ENCODE measurements around the gene PGAM4. TPM values are rescaled to one million over a fixed set of nuclear protein-coding genes. Genes with fewer than 3 reads are reported as not detected.
"Not testable (repeated sequence)": the region's sequence is repeated elsewhere in the genome, so short reads cannot be mapped to it uniquely, and the experiment has no call there.

Gene PGAM4
- total RNA-seq, result not detected
- long read RNA-seq, result 0 reads

GRCh38 chrX:77969538-77969937, at the start of gene PGAM4:
PGAM4 (minus strand) TSS chrX:77969638; CDS start chrX:77969638, 0 bp downstream.
- ATAC-seq, result no peak
- intact Hi-C loops (cut with micrococcal nuclease), result no loop called here
- no peak for DNase-seq

DNA sequence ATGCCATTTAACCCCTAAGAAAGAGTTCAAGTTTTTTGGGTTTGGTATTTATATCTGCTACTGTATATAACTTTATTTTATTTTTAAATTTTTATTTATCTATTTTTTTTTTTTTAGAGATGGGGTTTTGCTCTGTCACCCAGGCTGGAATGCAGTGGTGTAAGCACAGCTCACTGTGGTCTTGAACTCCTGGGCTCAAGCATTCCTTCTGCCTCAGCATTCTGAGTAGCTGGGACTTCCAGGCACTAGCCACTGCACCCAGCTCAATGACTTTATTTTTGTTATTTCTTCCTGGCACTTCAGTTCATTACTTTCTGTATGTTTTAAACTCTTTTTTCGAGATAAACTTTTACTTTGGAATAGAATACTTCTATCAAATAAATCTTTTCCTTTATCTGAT, 42.4 kb upstream of the PGAM4 start:
- no peak for ATAC-seq
- intact Hi-C loops (cut with micrococcal nuclease), result no loop called here

DNA sequence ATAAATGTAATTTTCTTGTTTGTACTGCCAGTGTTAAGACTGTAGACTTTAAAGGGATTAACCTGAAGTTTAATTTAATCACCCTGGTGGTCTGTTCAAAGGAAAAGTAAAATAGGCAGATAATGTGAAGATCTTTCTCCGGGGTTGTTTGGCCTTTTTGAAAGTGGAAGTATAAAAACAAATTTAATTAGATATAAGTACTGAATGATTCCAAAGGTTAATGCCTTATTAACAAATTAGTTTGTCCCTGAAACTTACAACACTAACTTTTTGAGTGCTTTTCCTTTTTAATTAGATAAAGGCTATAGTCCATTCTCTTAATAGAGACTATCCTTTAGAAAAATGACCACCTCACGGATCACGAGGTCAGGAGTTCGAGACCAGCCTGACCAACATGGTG, 10.4 kb upstream of the PGAM4 start:
- no peak for ATAC-seq
- no peak for DNase-seq

More for the DNA sequence above, 42.4 kb upstream of the PGAM4 start:
- DNase-seq, result no peak

GRCh38 chrX:77977518-77977917, 8.1 kb upstream of the PGAM4 start:
- ATAC-seq (no peak), DNase-seq (no peak)
- intact Hi-C loops (cut with micrococcal nuclease), result no loop called here

More for the DNA sequence above, 10.4 kb upstream of the PGAM4 start:
- intact Hi-C loops (cut with micrococcal nuclease), result no loop called here

GRCh38 chrX:77977095-77977494, 7.7 kb upstream of the PGAM4 start:
- no peak for ATAC-seq
- DNase-seq, result no peak
- intact Hi-C loops (cut with micrococcal nuclease), result no loop called here

DNA sequence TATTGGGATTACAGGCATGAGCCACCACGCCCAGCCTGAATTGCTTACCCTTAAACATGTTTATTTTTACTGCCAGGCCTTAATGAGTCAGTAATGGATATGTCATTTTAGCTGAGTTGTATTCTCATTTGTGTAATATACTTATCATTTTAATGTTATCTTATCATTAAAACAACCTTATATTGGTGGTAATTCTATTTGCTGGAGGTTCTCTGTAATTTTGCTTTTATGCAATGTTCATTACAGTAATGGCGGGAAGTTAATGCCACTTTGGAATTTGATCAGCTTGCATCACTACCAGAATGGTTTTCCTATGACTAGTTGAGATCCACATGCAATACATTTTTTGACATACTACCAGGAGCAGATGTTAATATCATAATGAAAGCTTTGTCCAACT, 6.3 kb upstream of the PGAM4 start:
- intact Hi-C loops (cut with micrococcal nuclease), result no loop called here
- no peak for ATAC-seq
- DNase-seq, result no peak

DNA sequence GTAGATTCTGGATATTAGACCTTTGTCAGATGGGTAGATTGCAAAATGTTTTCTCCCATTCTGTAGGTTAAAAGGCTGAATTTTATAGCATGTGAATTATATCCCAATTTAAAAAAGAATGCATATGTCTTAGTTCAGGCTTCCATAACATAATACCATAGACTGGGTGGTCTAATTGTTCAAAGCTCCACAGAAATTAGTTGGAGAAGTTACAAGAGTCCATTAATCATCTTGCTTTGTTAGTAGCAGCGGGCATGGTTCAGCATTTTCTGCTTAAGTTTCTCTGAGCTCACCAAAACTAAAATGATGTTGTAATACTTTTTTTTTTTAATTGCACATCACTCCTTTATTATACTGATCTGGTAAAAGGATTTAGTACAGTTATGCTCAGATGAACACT, 1.8 kb downstream of the PGAM4 start:
- ATAC-seq (no peak), DNase-seq (no peak)
- intact Hi-C loops (cut with micrococcal nuclease), result no loop called here

- DNase-seq (no peak), ATAC-seq (no peak)
- intact Hi-C loops (cut with micrococcal nuclease), result no loop called here
Observed at GRCh38 chrX:77966361-77966760, 3.1 kb downstream of the PGAM4 start.

DNA sequence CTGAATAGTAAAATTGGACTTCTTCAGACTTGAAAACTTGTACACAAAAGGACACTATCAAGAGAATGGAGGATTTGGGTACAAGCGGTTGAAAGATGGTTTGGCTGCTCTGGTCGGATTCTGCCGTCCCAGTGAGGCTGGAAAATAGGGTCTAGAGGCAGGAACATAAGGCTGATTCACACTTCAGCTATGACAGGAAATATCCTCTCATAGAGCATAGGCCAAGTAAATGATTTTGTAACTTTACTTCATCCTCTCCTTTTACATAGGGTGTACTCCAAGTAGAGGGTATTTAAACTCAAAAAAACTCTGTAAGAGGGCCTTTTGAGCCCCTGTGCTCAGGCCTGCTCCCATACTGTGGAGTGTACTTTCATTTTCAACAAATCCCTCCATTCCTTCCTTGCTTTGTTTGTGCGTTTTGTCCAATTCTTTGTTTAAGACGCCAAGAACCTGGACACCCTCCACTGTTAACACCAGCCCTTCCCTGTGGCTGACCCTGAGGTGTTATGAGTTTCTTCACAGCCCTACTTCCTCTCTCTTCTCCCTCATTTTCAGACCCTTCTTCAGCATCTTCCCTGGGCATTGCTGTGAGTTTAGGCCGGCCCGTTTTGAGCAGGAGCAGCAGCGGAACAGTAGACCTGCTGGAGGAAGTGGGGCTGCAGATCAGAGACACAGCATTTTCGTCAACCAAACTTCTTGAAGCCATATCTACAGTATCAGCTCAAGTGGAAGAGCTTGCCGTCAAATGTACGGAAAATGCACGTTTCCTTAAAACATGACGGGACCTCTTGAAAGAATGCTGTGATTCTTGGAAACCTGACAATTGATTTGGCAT, 7.2 kb downstream of the PGAM4 start:
- DNase-seq (no peak), ATAC-seq (no peak)
- intact Hi-C loops (cut with micrococcal nuclease), result no loop called here

- no peak for DNase-seq
- ATAC-seq, result no peak
- intact Hi-C loops (cut with micrococcal nuclease), result no loop called here
Observed at GRCh38 chrX:77961063-77961462, 8.4 kb downstream of the PGAM4 start.

GRCh38 chrX:77960567-77960966, 8.9 kb downstream of the PGAM4 start:
- ATAC-seq (no peak), DNase-seq (no peak)
- intact Hi-C loops (cut with micrococcal nuclease), result no loop called here

- intact Hi-C loops (cut with micrococcal nuclease), result no loop called here
- no peak for ATAC-seq
- no peak for DNase-seq
Observed at GRCh38 chrX:77953708-77954107, 15.7 kb downstream of the PGAM4 start.

DNA sequence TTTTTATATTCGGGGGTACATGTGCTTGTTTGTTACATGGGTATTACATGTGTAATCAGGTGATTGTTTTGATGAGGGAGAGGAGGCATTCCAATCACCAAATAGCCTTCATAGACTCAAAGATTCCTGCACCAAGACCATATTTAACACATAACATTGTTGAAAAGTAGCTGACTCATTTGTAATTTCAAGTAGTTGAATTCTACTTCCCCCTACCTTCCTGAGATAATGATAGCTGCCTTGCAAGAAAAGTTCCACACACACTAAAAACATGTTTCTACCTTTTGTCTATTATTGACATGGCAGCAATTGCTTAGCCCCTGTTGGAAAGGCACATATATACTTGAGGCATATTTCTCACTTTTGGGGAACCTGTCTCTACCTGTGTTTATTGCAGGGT, 16.1 kb downstream of the PGAM4 start:
- DNase-seq, result no peak
- intact Hi-C loops (cut with micrococcal nuclease), result no loop called here
- ATAC-seq, result no peak

- no peak for DNase-seq
- no peak for ATAC-seq
- intact Hi-C loops (cut with micrococcal nuclease), result no loop called here
Observed at GRCh38 chrX:77952173-77952572, 17.3 kb downstream of the PGAM4 start.

DNA sequence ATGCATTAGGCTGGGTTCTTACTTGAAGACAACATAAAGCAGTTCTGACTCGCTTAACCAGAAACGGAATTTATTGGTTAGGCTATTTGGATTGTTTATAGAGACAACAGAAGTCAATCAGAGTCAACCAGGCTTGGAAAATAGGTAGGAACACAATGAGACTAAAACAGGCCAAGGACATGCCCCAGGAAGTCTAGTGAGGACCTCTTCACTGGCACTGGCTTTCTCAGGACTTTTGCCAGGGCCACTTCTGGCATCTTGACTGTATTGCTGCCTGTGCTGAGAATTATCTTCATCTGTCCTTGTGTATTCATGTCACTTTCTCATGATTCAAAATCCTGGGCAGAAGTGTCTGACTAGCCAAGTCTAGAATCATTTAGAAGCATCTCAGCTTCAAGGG, 19.6 kb downstream of the PGAM4 start:
- intact Hi-C loops (cut with micrococcal nuclease), result no loop called here

DNA sequence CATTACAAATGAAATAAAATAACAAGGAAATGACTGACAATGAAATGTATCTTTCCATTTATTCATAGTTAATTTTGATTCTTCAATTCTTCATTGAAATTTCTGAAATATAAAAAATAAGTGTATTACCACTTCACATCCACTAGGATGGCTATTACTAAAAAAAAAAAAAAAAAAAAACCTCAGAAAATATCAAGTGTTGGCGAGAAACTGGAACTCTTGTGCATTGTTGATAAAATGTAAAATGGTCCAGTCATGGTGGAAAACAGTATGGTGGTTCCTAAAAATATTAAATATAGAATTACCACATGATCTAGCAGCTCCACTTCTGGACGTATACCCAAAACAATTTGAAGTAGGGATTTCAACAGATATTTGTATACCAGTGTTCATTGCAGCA, 22.9 kb downstream of the PGAM4 start:
- ATAC-seq (no peak), DNase-seq (no peak)
- intact Hi-C loops (cut with micrococcal nuclease), result no loop called here

More for the DNA sequence above, 19.6 kb downstream of the PGAM4 start:
- DNase-seq, result no peak
- ATAC-seq, result no peak

GRCh38 chrX:77945910-77946545, 23.4 kb downstream of the PGAM4 start:
- intact Hi-C loops (cut with micrococcal nuclease), result no loop called here
- DNase-seq (no peak), ATAC-seq (no peak)

GRCh38 chrX:77945031-77945430, 24.4 kb downstream of the PGAM4 start:
- ATAC-seq; DNase-seq; intact Hi-C loops (cut with micrococcal nuclease): not testable (repeated sequence)

DNA sequence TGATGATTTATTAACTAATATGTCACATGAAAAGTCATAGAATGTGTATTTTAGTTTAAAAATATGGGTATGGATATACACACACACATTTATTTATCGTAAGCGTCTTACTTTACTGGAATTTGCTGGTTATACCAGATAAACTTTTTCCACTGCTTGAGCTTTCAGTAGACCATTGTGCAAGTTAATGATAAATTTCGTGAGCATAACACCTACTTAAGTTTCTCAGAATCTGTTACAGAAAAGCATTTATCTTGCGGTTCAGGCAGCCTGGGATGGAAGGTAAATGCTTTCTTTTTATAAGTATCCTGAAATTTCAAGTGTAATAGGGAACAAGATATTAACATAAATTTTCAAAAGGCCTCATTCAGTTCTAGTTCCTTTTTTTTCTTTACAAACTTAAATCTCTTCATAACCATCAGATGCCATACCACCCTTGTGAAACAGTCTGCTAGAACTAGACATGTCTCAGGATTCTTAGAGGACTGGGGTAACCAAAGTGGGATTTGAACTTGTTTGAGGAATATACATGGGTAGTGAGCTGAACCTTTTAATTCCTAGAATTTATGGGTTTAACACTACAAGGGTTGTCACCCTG, 31.3 kb downstream of the PGAM4 start:
- DNase-seq (no peak), ATAC-seq (no peak)
- intact Hi-C loops (cut with micrococcal nuclease), result no loop called here

- DNase-seq (no peak), ATAC-seq (no peak)
- intact Hi-C loops (cut with micrococcal nuclease), result no loop called here
Observed at GRCh38 chrX:77937291-77937690, 32.1 kb downstream of the PGAM4 start.
